GM19328 (cell line): Measurements from ENCODE around the gene UPK3A.
"Not testable (repeated sequence)": the region's sequence is repeated elsewhere in the genome, so short reads cannot be mapped to it uniquely, and the experiment has no call there.

Source experiments
- ATAC-seq: cut with Tn5 transposase; IDR thresholded peaks from one replicate; pipeline ENCODE4 v1.9.1; 2021; ENCODE audit warnings: mild to moderate bottlenecking, moderate library complexity; ENCODE audit not compliant: unreplicated experiment

UPK3A gene

DNA sequence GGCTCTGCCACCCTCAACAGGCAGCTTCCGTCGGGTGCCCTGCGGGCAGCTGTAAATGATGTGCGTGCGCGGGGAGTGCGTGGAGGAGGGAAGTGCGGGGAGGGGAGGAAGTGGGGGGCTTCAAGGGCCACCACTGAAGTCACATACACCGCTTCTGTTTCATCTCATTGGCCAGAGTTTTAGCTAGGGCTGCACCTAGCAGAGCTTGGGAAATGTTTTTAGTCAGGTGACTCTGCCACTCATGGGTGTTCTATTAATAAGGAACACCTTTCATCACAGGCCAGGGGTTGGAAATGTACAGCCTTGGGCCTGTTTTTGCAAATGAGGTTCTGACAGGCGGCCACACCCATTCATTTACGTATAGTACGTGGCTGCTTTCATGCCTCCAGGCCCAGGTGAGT, 39.6 kb downstream of the UPK3A start:
- no peak for ATAC-seq

DNA sequence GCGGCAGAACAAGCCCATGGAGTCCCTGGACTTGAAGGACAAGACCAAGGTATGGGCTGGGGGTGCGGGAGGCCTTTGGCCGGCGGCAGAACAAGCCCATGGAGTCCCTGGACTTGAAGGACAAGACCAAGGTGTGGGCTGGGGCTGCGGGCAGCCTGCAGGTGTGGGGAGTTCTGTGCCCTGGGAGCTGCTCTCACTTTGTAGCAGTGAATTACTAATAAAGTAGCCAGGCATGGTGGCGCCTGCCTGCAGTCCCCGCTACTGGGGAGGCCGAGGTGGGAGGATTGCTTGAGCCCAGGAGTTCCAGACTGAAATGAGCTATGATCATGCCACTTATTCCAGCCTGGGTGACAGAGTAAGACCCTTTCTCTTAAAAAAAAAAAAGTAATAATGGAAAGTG, 43.5 kb downstream of the UPK3A start:
- ATAC-seq: not testable (repeated sequence)

DNA sequence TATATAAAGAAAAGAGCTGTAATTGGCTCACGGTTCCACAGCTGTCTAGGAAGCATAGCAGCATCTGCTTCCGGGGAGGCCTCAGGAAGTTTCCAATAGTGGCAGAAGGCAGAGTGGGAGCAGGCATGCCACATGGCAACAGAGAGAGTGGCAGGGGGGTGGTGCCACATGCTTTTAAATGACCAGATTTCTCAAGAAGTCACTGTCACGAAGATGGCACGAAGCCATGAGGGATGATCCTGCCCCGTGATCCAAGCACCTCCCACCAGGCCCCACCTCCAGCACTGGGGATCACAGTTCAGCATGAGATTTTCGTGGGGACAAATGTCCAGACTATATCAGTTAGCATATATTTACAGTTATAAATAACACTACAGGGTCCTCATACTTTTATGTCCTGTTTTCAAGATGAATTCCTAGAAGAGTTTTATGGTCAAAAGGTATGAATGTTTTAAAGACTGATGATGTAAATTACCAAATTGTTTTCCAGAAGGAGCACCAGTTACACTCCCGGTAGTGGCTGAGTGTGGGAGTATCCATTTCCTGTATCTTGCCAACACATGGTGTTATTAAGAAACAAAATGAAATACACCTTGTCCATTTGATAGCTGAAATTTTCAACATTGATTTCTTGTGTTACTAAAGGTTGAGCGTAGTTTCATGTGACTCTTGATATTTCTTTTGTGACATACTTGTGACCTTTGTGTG, 44.2 kb downstream of the UPK3A start:
- no peak for ATAC-seq

DNA sequence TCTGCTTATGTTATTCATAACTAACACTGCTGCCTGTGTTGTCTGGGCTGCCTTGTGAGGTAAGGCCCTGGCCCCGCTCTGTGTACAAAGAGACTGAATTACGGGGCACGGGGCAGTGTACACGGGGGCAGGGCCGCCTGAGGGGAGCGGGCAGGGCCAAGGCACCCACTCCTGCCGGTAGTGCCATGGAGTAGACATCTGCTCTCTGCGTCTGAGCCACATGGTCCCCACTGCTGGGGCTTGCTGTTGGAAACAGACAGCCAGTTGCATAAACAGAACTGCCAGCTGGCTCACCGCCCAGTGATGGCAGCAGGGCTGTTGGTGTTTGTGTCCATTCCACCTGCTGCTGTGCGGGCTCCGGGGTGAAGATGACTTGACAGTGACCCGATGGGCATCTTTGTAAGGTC, 44.8 kb downstream of the UPK3A start:
- no peak for ATAC-seq

DNA sequence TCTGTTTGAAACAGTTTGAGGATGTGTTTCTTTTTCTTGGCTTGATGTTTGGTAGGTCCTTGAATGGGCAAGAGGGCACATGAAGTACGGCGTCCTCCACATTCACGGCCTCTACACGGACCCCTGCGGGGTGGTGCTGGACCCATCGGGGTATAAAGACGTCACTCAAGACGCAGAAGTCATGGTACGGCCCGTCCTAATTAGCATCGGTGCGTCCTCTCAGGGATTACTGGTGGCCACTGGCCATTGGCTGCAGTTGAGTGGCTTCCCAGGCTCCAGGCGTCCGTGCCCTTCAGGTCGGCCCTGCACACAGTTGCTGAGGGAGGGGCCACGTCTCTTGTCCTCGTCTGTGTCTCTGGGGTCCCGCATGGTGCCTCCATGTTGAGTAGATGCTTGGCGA, 45.8 kb downstream of the UPK3A start:
- ATAC-seq: no peak

DNA sequence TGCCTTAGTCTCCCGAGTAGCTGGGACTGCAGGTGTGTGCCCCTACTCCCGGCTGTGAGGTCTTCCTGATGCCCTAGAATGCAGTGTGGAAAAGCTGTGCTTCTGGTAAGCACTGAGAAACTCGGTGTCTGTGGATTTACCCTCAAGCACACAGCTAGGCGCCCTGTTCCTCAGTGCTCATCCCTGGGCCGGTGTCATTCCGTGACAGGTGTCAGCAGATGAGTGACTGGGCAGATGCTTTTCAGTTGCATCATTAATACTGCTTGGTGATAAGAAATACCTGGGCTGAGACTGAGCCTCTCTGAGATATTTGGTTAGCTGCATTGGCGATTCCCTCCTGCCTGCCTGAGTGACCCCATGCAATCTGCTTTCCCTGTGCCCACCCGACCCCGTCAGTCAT, 46.7 kb downstream of the UPK3A start:
- ATAC-seq: no peak

DNA sequence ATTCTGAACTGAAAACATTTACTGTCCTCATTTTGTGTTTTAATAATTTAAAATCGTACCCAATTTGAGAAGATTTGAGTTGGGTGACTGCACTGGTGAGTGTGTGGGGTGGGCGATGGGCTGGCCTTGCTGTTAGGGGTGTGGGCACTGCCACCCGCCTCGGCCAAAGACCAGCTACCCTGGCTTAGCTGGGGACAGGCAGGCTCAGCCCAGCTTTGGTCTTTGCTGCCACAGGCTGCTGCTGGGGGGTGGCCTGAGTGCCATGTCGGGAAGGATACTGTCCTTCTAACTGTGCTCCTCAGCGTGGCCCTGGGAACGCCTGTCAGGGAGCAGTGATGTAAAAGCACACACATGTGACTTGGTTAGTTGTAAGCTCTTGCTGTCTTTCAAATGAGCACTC, 47.3 kb downstream of the UPK3A start:
- ATAC-seq: no peak

DNA sequence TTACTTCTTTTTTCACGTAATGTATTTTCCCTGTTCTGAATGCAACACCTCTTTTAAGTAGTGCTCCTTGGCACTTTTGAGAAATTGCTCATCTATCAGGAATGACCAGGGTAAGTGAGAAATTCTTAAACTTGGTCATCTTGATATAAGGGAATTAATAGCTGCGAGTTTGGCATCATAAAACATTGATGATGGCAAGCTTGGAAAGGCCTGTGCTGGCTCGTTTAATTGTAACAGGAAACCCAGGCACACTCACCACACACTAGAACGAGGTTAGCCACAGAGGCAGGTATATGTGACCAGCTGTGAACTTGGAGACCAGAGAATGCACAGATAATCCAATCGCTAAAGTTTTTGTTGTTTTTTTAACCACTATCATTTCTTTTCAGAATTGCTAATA, 49.3 kb downstream of the UPK3A start:
- ATAC-seq: no peak

DNA sequence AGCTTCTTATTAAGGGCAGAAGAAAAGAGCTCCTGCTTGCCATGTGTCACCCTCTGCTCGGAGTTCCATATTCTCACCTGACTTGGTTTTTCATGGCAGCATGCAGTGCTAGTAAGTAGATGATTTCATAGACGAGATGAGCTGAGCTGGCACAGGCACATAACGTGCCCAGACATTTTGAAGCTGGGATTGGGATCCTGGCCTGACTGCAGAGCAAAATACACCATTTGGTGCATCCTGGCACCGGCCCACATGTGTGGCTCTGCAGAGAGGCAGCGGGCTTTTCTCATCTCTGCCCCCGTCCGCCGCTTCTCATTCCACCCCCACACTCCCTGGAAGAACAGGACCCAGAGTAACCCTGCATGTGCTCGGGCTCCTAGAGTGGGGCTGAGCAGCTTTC, 49.8 kb downstream of the UPK3A start:
- ATAC-seq: no peak

DNA sequence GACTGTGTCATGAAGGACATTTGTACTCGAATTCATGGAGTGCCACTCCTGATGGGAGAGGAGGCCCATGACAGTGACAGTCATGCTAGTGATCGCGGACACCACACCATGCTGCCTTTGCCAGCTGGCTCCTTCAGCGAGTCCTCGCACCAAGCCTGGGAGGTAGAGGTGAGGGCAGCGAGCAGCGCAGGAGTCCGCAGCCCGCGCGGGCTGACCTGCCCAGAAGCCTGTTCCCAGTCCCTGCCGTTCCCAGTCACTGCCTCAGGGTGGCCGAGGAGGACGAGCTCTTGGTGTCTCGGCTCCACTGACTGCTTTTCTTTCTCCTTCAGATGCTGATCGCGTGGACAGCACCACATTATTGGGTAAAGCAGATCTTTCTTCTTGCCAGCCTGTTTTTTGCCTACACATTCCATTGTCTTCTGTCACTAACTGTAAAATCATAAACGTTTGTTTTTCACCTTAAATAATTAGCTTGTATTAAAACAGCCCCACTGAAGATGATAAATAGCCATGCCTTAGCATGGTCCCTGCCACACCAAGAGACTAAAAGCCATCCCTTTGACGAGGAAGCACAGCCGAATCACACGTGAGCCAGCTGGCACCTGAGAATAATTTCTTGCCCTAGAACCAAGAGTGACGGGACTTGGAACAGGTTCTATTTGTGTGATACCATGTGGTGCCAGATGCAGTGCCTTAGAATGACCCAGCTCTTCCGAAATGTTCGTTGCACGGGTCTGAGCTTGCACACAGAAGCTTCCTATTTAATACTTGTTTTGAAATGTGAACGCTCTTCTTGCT, 50.5 kb downstream of the UPK3A start:
- ATAC-seq: no peak

DNA sequence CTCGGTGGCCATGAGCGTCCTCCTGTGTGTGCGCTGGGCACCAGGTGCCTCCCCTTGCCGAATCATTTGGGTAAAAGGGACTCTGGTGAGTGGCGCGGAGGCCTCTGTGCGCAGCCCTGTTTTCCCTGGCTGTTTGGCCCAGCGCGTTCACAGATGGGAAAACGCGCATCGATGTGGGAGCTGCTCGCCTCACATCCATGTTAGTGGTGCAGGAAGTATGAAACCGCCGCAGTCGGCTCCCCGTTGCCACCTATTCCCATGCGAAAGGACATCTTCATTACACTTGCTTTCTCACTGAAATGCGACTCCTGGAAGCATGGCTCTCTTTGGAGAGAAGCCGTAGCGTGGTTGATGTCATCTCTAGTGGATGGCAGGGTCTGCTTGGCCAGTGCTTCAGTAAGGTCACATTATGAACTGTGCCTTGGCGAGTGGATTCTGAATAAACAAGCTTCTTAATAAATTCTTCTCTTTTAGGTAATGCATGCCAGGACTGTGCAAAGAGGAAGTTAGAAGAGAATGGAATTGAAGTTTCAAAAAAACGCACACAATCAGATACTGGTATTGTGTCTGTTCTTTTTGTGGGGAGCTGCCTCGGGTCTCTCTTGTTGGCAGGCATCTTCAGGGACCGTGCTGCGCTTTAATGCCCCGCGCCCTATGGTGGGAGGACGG, 51.2 kb downstream of the UPK3A start:
- no peak for ATAC-seq

DNA sequence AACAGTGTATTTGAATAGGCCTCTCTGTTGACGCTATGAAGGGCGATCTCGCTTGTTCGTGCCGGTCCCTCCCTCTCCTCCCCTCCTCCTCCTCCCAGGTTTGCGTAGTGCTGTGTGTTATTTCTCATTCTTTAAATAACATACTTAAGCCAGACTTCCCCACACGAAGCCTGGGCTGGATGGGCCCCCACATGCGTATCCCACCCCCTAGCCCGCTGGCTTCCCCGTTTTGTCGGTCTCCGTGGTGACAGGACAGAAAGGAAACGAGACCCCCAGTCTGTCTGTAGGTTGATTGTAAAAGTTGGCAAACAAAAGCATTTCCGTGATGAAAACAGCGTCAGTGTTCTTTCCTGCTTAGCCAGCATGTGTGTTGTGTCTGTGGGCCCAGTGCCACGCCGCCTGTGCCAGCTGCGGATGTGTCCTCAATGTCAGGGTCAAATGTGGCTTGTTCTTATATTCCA, 52.3 kb downstream of the UPK3A start:
- no peak for ATAC-seq

DNA sequence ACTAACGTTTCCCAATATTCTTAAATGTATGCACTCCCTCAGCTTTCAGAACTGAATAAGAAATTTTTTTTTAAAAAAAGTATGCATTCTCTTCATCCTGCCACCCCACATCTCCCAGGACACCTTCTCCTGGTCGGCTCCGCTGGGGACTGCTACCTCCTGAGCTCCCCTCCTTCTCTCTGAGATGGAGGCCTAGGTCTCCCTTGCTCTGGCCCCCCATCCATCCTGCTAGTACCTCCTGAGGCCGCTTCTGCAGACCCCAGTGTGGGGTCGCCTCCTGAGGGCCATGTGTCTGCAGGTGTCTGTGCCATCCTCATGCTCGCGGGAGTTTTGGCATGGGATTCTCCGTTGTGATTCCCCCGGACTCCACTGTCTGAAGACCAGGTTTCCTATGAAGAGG, 52.8 kb downstream of the UPK3A start:
- ATAC-seq: no peak

DNA sequence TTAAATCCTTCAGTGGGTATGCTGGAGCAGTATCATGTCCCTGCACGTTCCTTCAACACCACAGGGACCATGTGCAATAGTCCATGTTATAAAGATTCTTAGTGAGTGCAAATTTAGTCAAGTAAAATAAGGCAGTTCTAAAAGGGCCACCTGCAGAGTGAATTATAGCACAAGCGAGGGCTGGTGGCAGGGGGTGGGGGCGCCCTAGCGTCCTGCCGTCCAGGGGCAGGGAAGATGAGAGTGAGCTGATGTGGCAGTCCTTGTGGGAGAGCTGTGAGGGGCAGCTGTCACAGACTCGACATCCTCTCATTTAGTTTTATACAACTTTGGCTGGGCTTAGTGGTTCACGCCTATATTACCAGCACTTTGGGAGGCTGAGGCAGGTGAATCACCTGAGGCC, 54.0 kb downstream of the UPK3A start:
- no peak for ATAC-seq

DNA sequence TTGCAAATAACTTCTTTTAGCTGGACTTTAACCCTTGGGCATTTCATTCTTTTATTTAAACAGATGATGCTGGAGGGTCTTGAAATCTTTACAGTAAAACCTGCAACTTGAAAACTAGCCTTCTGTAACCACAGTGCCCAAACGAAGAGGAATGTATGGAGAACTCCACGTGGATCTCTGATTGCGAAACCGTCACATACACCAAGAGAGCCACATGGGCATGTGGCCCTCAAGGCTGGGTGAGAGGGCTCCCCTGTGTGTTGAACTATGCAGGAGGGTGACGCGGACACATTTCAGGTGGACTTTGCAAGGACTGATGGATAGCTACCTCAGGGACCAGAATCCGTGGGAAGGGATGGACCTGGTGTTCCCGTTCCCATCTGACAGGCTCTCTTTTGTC, 55.6 kb downstream of the UPK3A start:
- ATAC-seq: no peak

DNA sequence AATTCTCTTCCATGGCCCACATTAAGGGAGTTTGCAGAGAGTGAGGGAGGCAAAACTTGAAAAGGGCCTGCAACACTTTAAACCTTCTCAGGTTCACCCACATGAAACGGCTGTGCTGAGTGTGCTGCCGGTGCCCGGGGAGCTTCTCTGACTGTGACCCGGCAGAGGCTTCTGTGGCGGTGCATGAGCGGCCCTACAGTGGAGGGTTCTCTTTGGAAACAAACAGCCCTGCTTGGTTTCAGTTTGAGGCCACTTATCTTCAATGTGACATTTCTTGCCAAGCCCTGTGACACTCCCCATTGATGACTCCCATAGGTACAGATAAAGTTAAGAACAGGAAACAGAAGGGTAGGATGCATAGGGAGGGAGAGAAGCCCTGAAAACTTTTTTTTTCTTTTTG, 56.7 kb downstream of the UPK3A start:
- no peak for ATAC-seq

DNA sequence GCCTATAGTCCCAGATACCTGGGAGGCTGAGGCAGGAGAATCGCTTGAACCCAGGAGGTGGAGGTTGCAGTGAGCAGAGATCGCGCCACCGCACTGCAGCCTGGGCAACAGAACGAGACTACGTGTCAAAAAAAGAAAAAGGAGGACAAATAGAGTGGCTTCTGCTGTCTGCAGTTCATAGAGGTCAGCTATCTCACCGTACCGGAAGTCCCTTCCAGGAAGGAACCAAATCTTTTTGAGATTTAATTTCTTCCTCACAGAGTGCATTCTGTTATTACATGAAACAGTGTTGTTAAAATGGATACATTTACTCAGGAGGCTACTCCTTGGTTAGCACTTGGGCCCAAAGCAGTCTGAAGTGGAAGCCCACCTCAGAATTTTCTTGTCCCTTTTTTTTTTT, 58.4 kb downstream of the UPK3A start:
- no peak for ATAC-seq

DNA sequence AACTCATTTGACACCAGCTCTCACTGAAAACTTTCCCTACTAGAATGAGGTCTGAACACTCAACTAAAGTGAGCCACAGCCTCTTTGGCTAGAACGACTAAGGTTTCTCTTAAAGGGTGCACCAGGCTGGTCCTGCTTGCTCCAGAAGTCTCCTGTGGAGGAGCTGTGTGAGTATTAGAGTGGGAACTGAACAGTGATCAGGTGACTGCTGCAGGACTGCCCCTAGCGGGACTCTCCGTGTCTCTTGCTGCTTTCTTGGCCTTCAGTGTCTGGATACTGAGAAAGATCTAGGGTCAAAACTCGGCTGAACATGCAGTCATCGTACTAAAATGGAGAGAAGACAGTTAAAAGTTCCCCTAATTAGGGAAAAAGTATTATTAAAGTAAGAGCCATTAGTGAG, 59.6 kb downstream of the UPK3A start:
- ATAC-seq: no peak
